ENCODE data around the gene FUS.
"Not testable (repeated sequence)": the region's sequence is repeated elsewhere in the genome, so short reads cannot be mapped to it uniquely, and the experiment has no call there.

The FUS gene

DNA sequence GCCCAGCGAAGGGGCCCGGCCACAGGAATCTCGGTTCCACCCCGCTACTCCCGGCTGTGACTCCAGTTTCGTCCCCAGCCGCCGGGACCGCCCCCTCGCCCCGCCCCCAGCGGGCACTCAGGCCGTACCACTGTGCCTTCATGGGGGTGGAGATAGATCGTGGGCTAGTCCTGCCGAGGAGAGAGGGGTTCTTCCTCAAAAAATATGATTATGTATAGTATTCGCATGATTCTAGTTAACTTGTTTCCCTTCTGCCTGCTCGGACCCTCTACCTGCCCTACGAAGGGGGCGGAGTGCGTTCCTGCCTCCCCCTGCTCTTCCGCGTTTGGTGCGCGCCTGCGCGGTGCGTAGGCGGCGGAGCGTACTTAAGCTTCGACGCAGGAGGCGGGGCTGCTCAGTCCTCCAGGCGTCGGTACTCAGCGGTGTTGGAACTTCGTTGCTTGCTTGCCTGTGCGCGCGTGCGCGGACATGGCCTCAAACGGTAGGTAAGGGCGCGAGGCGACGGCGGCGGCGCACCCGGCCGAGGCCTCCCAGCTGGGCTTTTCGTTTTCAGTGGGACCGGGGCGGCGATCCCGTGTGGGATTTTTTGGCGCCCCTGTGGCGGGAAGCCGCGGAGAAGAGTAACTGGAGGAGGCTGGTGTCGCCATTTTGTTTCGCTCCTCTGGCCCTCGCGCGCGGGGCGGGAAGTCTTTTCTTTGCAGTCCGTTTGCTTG is at the start of gene FUS:
Gene FUS (plus strand): TSS at position 393 of the 713 bp plus-strand sequence. CDS start 76 bp downstream, at position 469.
- peak; percentile 80 for DNase-seq (ENCODE audit: low read depth, low spot score)

DNA sequence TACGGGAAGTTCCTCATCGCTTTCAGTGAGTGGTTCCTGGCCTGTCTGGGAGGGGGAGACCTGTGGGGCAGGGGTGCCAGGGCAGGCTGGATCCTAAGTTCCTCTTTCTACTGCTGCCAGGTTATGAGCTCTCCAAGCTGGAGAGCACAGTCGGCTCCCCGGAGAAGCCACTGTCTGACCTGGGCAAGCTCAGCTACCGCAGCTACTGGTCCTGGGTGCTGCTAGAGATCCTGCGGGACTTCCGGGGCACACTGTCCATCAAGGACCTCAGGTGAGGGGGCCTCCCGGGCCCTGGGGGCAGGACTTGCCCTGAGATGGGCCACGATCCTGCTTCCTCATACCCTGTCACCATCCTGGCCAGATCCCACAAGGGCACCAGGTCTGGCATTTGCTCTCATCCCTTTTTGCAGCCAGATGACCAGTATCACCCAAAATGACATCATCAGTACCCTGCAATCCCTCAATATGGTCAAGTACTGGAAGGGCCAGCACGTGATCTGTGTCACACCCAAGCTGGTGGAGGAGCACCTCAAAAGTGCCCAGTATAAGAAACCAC is 49.5 kb upstream of the FUS start:
- DNase-seq (ENCODE audit: low read depth, low spot score): no peak

DNA sequence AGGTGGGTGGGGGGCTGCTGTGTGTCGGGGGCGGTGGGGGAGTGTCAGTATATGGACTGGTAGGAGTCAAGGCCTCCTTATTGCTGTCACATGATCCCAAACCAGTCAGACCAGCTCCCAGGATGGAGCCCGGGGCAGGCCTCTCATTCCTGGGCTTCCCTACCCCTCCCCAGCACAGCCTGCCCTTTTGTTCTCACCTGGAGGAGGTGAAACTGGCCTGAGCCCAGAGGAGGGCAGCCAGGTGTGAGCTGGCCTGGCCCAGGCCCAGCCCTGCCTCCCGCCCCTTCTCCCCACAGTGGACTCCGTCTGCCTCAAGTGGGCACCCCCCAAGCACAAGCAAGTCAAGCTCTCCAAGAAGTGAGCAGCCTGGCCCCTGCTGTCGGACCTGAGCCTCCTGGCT is 49.0 kb upstream of the FUS start:
- no peak for DNase-seq (ENCODE audit: low read depth, low spot score)

DNA sequence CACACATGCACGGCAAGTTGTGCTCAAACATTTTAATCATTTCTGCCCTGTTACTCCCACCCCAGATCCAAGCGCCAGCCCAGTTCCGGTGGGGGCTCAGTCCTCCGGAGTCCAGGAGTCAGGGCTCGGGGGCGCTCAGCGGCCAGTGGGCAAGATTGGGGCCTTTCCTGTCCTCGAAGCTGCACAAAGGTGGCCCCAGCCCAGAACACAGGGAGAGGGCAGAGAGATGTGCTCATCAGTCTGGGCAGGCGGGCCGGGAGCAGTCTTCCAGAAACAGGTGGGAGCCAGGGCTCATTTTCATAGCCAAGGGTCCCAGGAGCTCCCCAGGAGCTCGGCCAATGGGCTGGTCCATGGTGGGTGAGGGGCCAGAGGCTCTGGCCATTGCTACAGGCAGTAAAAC is 48.5 kb upstream of the FUS start:
- no peak for DNase-seq (ENCODE audit: low read depth, low spot score)

DNA sequence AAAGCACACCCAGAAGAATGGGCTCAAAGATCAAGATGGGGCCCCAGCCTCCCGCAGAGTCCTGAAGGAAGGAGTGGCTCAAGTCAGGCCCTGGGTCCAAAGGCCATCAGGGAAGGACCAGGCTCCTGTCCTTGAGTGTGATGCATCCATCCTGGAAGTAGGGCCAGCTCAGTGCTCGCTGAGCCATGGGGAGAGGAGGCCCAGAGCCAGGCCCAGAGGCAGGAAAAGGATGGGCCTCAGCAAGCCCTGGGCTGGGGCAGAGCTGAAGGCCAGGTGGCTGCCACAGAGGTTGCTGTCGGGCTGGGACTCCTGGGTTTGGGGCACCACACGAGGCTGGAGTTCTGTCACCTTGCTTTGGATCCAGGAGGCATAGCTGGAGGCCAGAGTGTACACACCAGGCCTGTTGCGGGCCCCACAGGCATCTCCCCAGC is 48.1 kb upstream of the FUS start:
- no peak for DNase-seq (ENCODE audit: low read depth, low spot score)

DNA sequence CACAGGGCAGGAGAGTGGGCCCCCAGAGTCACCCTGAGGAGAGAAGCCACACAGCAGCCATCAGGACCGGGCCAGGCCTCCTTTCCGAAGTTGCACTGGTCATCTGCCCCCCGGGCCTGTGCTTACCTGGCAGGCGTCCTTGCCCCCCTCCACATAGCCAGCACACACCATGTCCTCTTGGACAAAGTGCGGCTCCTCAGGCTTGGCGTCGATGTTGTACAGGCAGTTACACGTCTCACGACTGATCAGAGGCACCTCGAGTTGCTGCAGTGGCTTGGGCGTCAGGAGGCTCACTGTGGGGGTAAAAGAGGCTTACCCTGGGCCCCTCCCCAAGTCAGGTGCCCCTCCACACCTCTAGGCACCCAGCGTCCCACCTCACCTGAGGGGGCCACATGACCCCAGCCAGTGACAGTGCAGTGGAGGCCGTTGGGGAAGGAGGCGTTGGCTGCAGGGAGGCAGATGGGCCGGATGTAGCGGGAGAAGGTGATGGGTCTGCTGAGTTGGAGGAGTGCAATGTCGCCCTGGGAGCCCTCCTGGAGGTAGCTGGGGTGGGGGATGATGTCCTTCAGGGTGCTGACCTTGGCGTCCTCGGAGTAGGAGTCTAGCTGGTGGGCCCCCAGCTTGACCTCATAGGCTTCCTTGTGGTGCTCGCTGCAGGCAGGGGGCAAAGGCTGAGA is 47.5 kb upstream of the FUS start:
- DNase-seq (ENCODE audit: low read depth, low spot score): no peak

DNA sequence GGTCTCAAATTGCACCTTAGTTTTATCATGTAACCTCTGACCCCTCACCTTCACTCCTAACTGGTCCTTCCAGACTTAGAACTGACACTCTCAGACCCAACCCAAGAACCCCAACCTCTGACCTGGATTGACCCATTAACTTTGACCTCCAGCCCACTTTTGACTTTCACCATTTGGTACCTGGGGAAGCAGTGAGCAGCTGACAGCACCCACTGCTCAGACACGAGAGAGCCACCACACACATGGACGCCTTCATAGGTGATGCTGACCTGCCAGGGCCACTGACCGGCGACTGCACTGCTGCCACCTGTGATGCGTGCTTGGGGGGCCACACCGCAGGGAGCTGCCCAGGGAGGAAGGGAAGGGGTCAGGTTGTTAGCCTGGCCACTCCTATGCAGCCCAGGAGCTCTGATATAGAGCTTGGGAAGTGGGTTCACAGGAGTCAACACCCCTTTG is 46.9 kb upstream of the FUS start:
- no peak for DNase-seq (ENCODE audit: low read depth, low spot score)

DNA sequence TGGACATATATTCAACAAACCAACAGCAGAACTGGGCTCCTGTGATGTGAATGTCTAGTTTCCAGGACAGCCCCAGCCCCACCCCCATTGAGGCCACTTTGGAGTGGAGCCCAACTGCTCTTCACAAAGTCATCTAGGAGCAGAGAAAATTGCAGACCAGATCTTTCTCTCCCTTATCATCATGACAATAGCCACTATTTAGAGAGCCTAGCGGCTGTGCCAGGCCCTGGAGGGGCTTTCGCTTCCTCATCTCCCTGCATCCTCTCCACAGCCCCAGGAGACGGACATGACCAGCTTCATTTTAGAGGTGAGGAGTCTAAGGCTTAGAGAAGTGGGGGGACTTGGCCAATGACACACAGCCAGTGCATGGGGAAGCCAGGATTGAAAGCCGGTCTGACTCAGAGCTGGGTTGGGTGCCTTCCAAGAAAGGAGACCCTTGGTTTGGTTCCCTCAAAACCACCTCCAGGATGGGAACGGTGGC is 45.8 kb upstream of the FUS start:
- no peak for DNase-seq (ENCODE audit: low read depth, low spot score)

DNA sequence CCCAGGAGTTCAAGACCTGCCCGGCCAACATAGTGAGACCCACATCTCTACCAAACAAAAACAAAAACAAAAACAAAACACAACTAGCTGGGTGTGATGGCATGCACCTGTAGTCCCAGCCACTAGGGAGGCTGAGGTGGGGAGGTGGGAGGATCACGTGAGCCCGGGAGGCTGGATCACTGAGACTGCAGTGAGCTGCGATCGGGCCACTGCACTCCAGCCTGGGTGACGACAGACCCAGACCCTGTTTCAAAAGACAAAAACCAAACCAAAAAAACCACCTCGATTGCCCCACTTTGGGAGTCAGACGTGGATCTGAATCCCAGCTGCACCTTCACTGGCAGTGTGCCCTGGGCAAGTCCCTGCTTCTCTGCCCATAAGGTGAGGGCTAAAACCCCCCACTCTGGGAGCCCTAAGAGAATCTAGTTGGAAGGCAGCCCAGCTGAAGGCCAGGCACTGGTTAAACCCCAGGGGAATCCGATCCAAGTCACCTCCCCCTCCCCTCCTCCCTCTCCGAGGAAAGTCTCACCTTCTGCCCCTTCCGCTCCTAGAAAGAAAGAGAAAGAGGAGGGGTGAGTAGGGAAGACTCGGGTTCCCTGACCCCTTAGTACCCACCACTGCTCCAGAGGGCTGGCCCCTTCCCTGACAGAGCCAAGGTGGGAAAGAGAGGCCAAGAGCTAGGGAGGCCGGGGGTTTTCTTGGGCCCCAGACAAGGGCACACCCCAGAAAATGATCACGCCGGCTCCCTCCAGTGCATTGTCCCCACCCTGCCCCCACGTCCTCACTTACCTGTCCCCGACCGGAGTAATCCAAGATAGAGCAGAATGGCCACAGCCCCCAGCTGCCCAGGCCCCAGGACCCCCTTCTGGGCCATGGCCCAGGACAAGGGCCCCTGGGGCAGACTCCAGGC is 45.1 kb upstream of the FUS start:
- DNase-seq (ENCODE audit: low read depth, low spot score): no peak

DNA sequence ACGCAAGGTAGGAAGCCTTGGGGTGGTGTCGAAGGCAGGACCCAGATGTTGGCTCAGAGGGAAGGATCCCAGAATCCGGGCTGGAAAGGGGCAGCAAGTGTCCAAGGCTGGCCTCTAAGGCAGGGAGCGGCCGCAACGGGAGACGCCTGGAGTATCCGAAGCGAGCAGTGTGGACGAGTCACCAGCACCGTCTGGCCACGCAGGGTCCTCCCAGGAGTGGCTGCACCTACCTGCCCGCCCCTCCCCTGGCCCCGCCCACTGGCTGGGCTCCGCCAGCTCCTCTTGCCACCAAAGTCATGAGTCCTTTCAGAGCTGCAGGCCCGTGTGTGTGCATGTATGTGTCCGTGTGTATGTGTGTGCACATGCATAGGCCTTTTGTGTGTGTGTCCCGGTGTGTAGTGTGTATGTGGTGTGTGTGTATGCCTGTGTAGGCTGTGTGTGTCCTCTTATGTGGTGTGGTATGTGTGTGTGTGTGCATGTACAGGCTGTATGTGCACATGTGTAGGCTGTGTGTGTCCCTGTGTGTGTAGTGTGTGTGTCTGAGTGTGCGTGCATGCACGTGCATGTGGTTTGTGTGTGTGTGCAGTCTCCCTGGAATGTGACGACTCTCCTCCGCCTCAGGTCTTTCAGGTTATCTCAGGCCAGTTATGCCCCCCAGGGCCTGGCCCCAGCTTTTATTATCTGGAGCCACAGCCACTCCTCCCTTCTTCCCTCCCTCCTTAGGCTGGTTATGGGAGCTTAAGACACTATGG is 44.2 kb upstream of the FUS start, which contains the start of gene PRSS8:
Gene PRSS8 (minus strand): TSS at position 193 of the 752 bp plus-strand sequence. CDS start 229 bp downstream, outside the sequence.
- no peak for DNase-seq (ENCODE audit: low read depth, low spot score)

DNA sequence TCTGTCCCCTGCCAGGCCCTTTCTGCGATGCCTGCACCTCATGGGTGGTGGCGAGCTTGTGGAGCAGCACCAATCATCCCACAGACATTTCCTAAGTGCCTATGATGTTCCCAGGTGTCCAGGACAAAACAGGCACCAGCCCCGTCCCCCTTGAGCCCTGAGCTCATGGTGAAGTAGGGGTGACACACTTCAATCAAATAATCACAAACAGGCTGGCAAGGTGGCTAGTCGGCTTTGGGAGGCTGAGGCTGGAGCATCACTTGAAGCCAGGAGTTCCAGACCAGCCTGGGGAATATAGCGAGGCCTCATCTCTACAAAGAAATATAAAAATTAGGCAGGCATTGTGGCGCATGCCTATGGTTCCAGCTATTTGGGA is 43.7 kb upstream of the FUS start:
- no peak for DNase-seq (ENCODE audit: low read depth, low spot score)

DNA sequence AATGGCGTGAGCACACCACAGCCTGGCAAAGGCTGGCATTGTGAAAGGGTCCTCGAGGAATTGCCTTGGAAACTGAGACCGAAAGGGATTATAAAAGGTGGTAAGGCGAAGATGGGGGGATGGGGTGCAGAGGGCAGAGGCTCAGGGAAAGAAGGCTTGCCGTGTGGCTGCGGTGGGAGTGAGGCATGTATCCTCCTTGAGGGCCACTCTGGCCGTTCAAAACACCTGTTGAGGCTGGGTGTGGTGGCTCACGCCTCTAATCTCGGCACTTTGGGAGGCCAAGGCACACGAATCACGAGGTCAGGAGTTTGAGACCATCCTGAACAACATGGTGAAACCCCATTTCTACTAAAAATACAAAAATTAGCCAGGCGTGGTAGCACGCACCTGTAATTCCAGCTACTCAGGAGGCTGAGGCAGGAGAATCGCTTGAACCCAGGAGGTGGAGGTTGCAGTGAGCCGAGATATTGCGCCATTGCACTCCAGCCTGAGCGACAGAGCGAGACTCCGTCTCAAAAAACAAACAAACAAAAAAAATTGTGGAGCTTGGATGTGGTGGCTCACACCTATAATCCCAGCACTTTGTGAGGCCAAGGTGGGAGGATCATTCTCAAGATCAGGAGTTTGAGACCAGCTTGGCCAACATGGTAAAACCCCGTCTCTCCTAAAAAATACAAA is 43.0 kb upstream of the FUS start:
- not testable (repeated sequence) for DNase-seq (ENCODE audit: low read depth, low spot score)

DNA sequence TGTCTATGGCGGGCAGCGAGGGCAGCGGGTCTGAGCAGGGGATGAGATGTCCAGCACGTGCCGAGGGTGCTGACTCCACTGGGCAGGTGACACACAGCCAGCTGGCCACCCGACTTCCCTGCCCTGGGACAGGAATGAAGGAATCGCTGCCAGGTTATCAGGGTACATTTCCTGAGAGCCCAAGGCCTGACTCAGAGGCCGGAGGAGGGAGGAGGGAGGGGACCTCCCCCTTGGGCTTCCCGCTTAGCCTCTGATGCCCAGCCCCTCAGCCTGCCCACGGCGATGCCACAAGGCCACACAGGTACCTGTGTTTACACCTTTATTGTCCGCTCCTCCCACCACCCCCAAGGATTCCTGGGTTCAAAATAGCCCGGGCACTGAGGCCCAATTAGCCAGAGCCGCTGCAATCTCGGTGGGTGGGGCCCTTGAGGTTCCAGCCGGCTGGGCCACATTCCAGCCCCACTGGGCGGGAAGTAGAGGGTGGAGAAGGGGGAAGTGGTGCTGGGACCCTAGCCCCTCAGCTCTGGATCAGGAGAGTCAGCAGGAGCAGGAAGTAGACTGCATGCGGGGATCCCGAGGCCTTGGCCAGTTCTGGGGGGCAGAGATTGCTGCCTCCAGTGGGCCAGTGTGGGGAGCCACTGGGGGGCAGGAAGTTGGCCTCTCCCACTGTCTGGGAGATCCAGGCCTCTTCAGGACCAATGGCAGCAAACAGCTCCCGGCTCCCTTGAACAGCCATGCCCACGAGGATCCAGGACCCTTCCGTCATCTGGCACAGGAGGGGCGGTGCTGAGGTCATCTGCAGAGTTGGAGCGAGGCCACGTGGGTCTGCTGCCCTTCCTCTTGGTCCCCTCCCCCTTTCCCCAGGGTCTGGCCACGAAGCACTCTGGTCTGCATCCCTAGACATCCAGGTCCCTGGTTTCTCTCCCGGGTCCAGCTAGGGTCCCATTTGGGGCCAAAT is 41.0 kb upstream of the FUS start:
- DNase-seq (ENCODE audit: low read depth, low spot score): no peak

DNA sequence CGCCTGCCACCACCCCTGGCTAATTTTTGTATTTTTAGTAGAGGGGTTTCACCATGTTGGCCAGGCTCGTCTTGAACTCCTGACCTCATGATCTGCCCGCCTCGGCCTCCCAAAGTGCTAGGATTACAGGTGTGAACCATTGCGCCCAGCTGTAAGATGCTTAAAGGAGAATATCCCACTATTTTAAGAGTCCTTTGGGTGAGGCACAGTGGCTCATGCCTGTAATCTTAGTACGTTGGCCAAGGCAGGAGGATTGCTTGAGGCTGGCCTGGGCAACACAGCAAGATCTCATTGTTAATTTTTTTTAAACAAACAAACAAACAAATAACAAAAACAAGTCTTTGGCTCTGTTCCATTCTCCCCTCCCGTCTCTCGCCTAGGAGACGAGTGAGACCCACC is 38.9 kb upstream of the FUS start:
- not testable (repeated sequence) for DNase-seq (ENCODE audit: low read depth, low spot score)

DNA sequence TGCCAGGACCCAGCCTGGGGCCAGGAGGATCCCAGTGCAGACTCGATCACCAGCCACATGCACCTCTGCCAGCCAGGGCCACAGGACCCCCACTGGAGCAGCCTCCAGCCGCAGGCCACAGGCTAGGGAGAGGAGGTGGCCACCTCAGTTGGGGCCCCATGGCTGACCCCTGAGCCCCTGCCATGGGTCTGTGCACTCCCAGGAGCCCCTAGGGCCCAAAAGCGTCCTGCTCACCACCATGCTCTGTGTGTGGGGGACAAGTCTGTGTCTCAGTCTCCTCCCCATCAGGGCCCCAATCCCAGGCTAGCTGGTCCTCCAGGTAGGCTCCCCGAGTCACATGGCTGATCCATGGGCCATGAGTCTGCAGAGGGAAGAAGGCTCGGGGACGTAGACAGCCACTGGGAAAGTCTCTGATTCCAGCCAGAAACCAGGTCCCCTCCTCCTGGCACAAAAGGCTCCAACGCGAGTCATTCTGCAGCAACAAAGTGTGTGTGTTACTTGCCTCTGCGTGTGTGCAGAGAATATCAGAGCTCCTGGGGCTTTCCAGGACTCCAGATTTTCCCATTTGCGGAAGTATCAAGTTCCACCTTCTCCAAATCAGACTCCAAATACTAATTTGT is 38.3 kb upstream of the FUS start:
- no peak for DNase-seq (ENCODE audit: low read depth, low spot score)

DNA sequence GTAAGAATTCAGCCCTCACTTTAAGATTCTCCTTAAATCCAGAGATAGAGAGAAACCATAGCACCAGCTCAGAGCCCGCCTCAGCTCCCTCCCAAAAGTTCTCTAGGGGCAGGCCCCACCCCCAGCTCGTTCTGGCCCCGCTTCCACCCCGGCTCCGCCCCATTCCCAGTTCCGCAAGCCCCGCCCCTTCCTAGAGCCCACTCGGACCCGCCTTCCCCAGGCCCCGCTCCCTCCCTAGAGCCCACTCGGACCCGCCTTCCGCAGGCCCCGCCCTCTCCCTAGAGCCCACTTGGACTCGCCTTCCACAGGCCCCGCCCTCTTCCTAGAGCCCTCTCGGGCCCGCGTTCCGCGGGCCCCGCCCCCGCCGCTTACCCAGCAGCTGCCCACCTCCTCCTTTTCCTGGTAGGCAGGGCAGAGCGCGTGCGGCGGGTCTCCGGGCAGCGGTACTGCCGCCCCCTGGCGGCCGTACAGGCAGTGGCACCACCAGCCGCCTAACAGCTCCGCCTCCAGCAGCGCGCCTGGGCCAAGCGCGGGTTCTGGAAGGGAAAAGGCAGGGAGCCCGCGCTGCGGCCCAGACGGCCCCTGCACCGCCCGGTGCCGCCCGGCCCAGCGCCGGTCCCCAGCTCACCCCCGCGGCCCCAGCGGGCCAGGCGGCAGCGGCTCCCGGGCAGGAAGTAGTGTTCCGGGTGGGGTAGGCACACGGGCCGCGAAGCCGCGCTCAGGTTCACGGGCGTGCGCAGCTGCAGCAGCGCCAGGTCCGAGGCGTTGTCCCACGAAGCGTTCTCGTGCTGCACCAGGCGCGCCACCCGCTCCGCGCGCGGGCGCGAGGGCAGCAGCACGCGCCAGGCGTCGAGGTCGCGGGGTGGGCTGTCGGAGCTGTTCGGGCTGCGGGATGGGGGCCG is 37.6 kb upstream of the FUS start:
- DNase-seq (ENCODE audit: low read depth, low spot score): peak; percentile 89

DNA sequence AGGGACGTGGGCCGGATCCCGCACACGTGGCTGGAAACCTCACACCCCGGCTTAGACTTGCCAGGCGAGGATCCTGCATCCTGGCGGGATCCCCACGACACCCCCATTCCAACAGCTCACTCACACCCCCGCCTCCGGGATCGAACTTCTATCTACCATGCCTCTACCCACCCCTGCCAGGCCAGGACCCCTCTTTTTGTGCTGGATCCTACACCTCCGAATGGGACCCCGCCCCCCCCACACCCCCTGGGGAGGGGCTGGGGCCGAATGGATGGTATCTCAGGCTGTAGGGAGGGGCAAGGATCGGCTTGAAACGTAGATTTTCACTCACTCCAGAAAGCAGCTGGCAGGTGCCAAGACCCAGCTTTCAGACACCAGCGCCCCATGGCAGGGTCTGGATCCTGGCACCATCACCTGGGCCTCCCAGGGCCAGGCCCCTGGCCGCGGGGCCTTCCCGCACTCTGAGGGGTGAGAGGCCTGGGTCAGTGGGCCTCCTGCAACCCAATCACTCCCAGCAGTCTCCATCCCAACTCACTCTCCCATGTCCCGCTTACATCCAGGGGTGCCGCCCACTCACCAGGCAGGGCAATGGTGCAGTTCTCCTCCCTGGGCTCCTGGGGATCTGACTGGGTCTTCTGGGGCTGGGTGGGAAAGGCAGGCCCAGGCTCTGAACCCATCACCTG is 36.8 kb upstream of the FUS start:
- no peak for DNase-seq (ENCODE audit: low read depth, low spot score)
